Testis (tissue), 3 donors: ENCODE results near the gene CDS2. TPM values are rescaled to one million over a fixed set of nuclear protein-coding genes. Genes with fewer than 3 reads are reported as not detected.

Experiments used
- DNase-seq: peaks from one replicate; pipeline ENCODE4 v3.0.0-alpha.2; 2019
- H3K27ac ChIP-seq, 2 donors: fragments of 200-600 bp; sonication (generic); one replicate each; pipeline ENCODE4 v1.5.1; 2019
- H3K27me3 ChIP-seq: fragments of 200-600 bp; sonication (generic); one replicate; pipeline ENCODE4 v1.5.1; 2019
- H3K36me3 ChIP-seq: fragments of 200-600 bp; sonication (generic); one replicate; pipeline ENCODE4 v1.5.1; 2017; ENCODE audit warnings: low read depth; ENCODE audit errors: missing control alignments
- H3K4me1 ChIP-seq: fragments of 200-600 bp; sonication (generic); one replicate; pipeline ENCODE4 v1.5.1; 2019
- H3K4me3 ChIP-seq, 2 donors: fragments of 200-600 bp; sonication (generic); one replicate each; pipeline ENCODE4 v1.5.1; 2017 to 2019
- H3K9me3 ChIP-seq: fragments of 200-600 bp; sonication (generic); one replicate; pipeline ENCODE4 v1.5.1; 2017
- CTCF ChIP-seq, 3 experiments: fragments of 450-650 bp in 2 of 3; fragments of 200-600 bp in 1 of 3; sonication (generic) in 1 of 3; IDR thresholded peaks; one replicate each; pipeline ENCODE4 v1.5.1; 2016 to 2019; ENCODE audit warnings: antibody characterized with exemption in 3 of 3, mild to moderate bottlenecking in 2 of 3, moderate library complexity in 1 of 3
- POLR2A ChIP-seq: fragments of 450-650 bp; IDR thresholded peaks from one replicate; pipeline ENCODE4 v1.6.1; 2017; ENCODE audit warnings: antibody characterized with exemption, mild to moderate bottlenecking, moderate library complexity
- WGBS, 2 donors: methylation state at CpG; one replicate each; pipeline ENCODE4 v1.1.5; 2018; 5-methylcytosine and 5-hydroxymethylcytosine counted together
- intact Hi-C: fragments of 100-400 bp; cut with DNase I; formaldehyde crosslinking; loops from one replicate; pipeline ENCODE4 v1.15.1; 2023; ENCODE audit warnings: low total_unique reads
- polyA plus RNA-seq: library from polyadenylated mRNA; stranded (reverse); fragments of 350-450 nt; fragmentation: Illumina TruSeq; extraction: RNeasy Lipid Tissue Mini Kit (QIAGEN cat#74804); gene quantifications from one replicate; pipeline ENCODE4 v1.2.3, GENCODE V29; 2014; ENCODE audit warnings: low read depth, low replicate concordance; ENCODE audit not compliant: insufficient read depth
- total RNA-seq, 2 donors: library from RNA; depleted of rRNA; stranded (reverse); fragments of >200 nt; gene quantifications; one replicate each; pipeline ENCODE4 v1.2.3, GENCODE V29; 2016

The CDS2 gene
- total and polyA plus RNA-seq, 3 donors from 2014 or later, result 55.0 to 71.0 (median 65.7) TPM

- H3K4me1 ChIP-seq, result no peaks in the 10 kb centered on the region
- no peaks in the 10 kb centered on the region for H3K9me3 ChIP-seq
- H3K36me3 ChIP-seq, result no peaks in the 10 kb centered on the region
- no peak overlapping the region for H3K4me3 ChIP-seq
- intact Hi-C loops, result no loop called here
- H3K27me3 ChIP-seq, result no peaks in the 10 kb centered on the region
- 91% methylated on average over 2 of the region's 2 CpGs for WGBS, 2 donors
- no peak overlapping the region for H3K27ac ChIP-seq
- no peak for TF ChIP-seq POLR2A
- no peak for TF ChIP-seq CTCF (IDR thresholded peaks at IDR 0.05)
- DNase-seq, result no peak
Measured at GRCh38 chr20:5104479-5104878, 22.3 kb upstream of the CDS2 start.

- no peak for DNase-seq
- H3K4me1 ChIP-seq, result peaks cover 10% of the 10 kb centered on the region
- H3K9me3 ChIP-seq, result no peaks in the 10 kb centered on the region
- 75 to 79% methylated on average over 5 of the region's 5 CpGs for WGBS, 2 donors
- no peaks in the 10 kb centered on the region for H3K27me3 ChIP-seq
- no peak overlapping the region for H3K4me3 ChIP-seq
- intact Hi-C loops, result no loop called here
- no peaks in the 10 kb centered on the region for H3K36me3 ChIP-seq
- no peak overlapping the region for H3K27ac ChIP-seq
- no peak for TF ChIP-seq CTCF (IDR thresholded peaks at IDR 0.05)
- TF ChIP-seq POLR2A, result no peak
Measured at GRCh38 chr20:5109276-5109675, 17.5 kb upstream of the CDS2 start.

GRCh38 chr20:5113615-5113986, 13.2 kb upstream of the CDS2 start:
- Histone ChIP-seq H3K27me3 (no peaks in the 10 kb centered on the region), H3K4me3 (peak overlapping the region; percentile 89 to 96), H3K36me3 (no peaks in the 10 kb centered on the region), H3K27ac (peak overlapping the region; percentile 88 to 92), H3K9me3 (no peaks in the 10 kb centered on the region), H3K4me1 (peaks cover 15% of the 10 kb centered on the region)
- TF ChIP-seq POLR2A (no peak), CTCF (IDR thresholded peaks at IDR 0.05) (no peak)
- WGBS, 2 donors, result 23 to 26% methylated on average over 3 of the region's 3 CpGs
- no peak for DNase-seq
- intact Hi-C loops, result no loop called here

- Histone ChIP-seq H3K9me3 (no peaks in the 10 kb centered on the region), H3K36me3 (no peaks in the 10 kb centered on the region), H3K27ac (no peak overlapping the region), H3K4me3 (no peak overlapping the region), H3K4me1 (peaks cover 20% of the 10 kb centered on the region), H3K27me3 (no peaks in the 10 kb centered on the region)
- intact Hi-C loops, result no loop called here
- no peak for DNase-seq
- WGBS, 2 donors, result 66 to 68% methylated on average over 3 of the region's 3 CpGs
- TF ChIP-seq POLR2A (no peak), CTCF (IDR thresholded peaks at IDR 0.05) (no peak)
Measured at GRCh38 chr20:5114403-5114802, 12.4 kb upstream of the CDS2 start.

GRCh38 chr20:5116875-5117274, 9.9 kb upstream of the CDS2 start:
- H3K9me3 ChIP-seq, result no peaks in the 10 kb centered on the region
- DNase-seq, result no peak
- H3K4me3 ChIP-seq, result no peak overlapping the region
- no peaks in the 10 kb centered on the region for H3K36me3 ChIP-seq
- intact Hi-C loops, result no loop called here
- H3K27ac ChIP-seq, result no peak overlapping the region
- peaks cover 22% of the 10 kb centered on the region for H3K4me1 ChIP-seq
- WGBS, 2 donors, result 75 to 78% methylated on average over 3 of the region's 3 CpGs
- TF ChIP-seq POLR2A, result no peak
- no peak for TF ChIP-seq CTCF (IDR thresholded peaks at IDR 0.05)
- no peaks in the 10 kb centered on the region for H3K27me3 ChIP-seq
